Tibial nerve (tissue), 3 donors: Measurements from ENCODE around the gene OR2G2.

Source experiments
- CTCF ChIP-seq, 5 experiments: fragments of 200-600 bp in 3 of 5; fragments of 450-650 bp in 2 of 5; sonication (generic) in 3 of 5; IDR thresholded peaks; one replicate each; pipeline ENCODE4 v1.5.1; 2016 to 2019; ENCODE audit warnings: antibody characterized with exemption in 5 of 5, mild to moderate bottlenecking in 3 of 5, moderate library complexity in 2 of 5
- POLR2A ChIP-seq, 2 donors: fragments of 450-650 bp; IDR thresholded peaks; one replicate each; pipeline ENCODE4 v1.6.1; 2017; ENCODE audit warnings: antibody characterized with exemption in 2 of 2, mild to moderate bottlenecking in 2 of 2, moderate library complexity in 2 of 2

GRCh38 chr1:247538561-247538960 is 49.6 kb upstream of the OR2G2 start:
- TF ChIP-seq CTCF (IDR thresholded peaks at IDR 0.05) (no peak), POLR2A (IDR thresholded peaks at IDR 0.05) (no peak)
